Measurements from ENCODE around the gene CD48. TPM values are rescaled to one million over a fixed set of nuclear protein-coding genes. Genes with fewer than 3 reads are reported as not detected.

Gene CD48
- total RNA-seq, 2 donors from 2014 or later: 215 to 220 TPM

GRCh38 chr1:160748181-160748877 lies 36.7 kb upstream of the CD48 start:
- H3K27me3 Mint-ChIP-seq (ENCODE audit: low read depth): no peaks in the 10 kb centered on the region
- H3K9me3 Mint-ChIP-seq: no peaks in the 10 kb centered on the region

GRCh38 chr1:160747717-160748116 lies 36.1 kb upstream of the CD48 start:
- DNase-seq (no peak), ATAC-seq (replicated peaks in 1 of 2) (no peak)
- Mint-ChIP-seq H3K27ac (peak overlapping the region; percentile 44), H3K4me3 (peak overlapping the region in 1 of 2 donors; percentile 23), H3K27me3 (ENCODE audit: low read depth) (no peaks in the 10 kb centered on the region), H3K36me3 (ENCODE audit: insufficient read depth in 2 of 2) (peaks cover 0 to 16% of the 10 kb centered on the region in 2 donors), H3K9me3 (no peaks in the 10 kb centered on the region), H3K4me1 (ENCODE audit: low read depth) (peaks cover 99% of the 10 kb centered on the region)

More at GRCh38 chr1:160748181-160748877, 36.7 kb upstream of the CD48 start:
- H3K4me1 Mint-ChIP-seq (ENCODE audit: low read depth): peaks cover 99% of the 10 kb centered on the region
- no peak overlapping the region for H3K4me3 Mint-ChIP-seq
- ATAC-seq (replicated peaks in 1 of 2): no peak
- peaks cover 0 to 19% of the 10 kb centered on the region in 2 donors for H3K36me3 Mint-ChIP-seq (ENCODE audit: insufficient read depth in 2 of 2)
- no peak overlapping the region for H3K27ac Mint-ChIP-seq
- no peak for DNase-seq

GRCh38 chr1:160746836-160747500 lies 35.3 kb upstream of the CD48 start:
- ATAC-seq (replicated peaks in 1 of 2): no peak

DNA sequence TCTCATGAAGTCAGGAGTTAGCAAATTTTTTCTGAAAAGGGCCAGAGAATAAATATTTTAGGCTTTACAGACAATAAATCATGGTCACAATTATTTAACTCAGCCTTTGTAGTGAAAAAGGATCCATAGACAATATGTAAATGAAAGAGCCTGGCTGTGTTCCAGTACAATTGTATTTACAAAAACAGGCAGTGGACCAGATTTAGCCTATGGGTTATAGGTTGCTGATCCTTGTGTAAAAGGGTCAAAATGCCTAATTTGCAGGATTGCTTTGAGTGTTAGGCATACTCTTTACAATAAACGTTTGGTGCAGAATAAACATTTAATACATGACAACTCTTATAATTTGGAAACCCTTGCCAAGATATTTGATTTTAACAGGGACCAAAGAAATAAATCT lies 33.9 kb upstream of the CD48 start:
- peaks cover 0 to 5% of the 10 kb centered on the region in 2 donors for H3K36me3 Mint-ChIP-seq (ENCODE audit: insufficient read depth in 2 of 2)
- H3K27ac Mint-ChIP-seq: peak overlapping the region; percentile 47
- H3K9me3 Mint-ChIP-seq: no peaks in the 10 kb centered on the region
- DNase-seq (no peak), ATAC-seq (replicated peaks in 1 of 2) (no peak)
- peak overlapping the region in 1 of 2 donors; percentile 78 for H3K4me3 Mint-ChIP-seq
- no peaks in the 10 kb centered on the region for H3K27me3 Mint-ChIP-seq (ENCODE audit: low read depth)
- H3K4me1 Mint-ChIP-seq (ENCODE audit: low read depth): peaks cover 98% of the 10 kb centered on the region

More at GRCh38 chr1:160746836-160747500, 35.3 kb upstream of the CD48 start:
- no peaks in the 10 kb centered on the region for H3K9me3 Mint-ChIP-seq
- peaks cover 99% of the 10 kb centered on the region for H3K4me1 Mint-ChIP-seq (ENCODE audit: low read depth)
- no peak overlapping the region for H3K4me3 Mint-ChIP-seq
- H3K27me3 Mint-ChIP-seq (ENCODE audit: low read depth): no peaks in the 10 kb centered on the region
- peaks cover 0 to 14% of the 10 kb centered on the region in 2 donors for H3K36me3 Mint-ChIP-seq (ENCODE audit: insufficient read depth in 2 of 2)
- DNase-seq: no peak
- peak overlapping the region; percentile 32 for H3K27ac Mint-ChIP-seq

DNA sequence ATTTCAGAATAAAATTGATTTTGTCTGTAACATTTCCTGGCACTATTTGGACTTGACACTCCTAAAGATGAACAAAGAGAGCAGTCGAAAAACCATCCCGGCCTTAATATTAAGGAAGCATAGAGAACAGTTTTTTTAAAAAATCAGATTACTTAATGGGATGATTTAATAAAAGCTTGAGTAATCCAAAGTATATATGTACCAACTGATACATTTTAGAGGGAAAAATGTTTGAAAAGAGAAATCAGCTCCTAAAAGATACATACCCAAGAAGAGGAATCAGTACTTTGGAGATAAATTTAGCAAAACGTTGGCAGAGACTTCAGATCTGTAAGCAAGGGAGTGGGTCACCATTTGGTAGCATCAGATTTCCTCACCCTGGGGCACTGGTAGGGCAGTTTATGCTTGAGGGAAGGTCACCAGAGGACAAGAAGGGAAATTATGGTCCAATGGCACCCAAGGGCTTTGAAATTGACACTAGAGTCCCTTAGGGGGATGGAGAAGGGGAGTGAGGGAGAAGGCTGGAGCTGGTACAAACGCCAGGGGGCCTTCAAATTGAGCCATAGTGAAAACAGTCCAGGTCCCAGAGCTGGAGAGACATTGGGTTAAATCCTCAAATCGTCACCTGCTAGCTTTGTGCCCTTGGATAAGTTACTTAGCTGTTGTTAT lies 33.4 kb upstream of the CD48 start:
- Mint-ChIP-seq H3K36me3 (ENCODE audit: insufficient read depth in 2 of 2) (peaks cover 0 to 2% of the 10 kb centered on the region in 2 donors), H3K4me3 (peak overlapping the region; percentile 58 to 78), H3K4me1 (ENCODE audit: low read depth) (peaks cover 98% of the 10 kb centered on the region), H3K27ac (peak overlapping the region; percentile 93), H3K9me3 (no peaks in the 10 kb centered on the region), H3K27me3 (ENCODE audit: low read depth) (no peaks in the 10 kb centered on the region)
- DNase-seq: no peak
- ATAC-seq (replicated peaks in 1 of 2): no peak

GRCh38 chr1:160744199-160744851 lies 32.7 kb upstream of the CD48 start:
- DNase-seq: no peak

GRCh38 chr1:160743266-160743665 lies 31.6 kb upstream of the CD48 start:
- ATAC-seq (replicated peaks in 1 of 2) (peak in 1 of 2 donors; percentile 29), DNase-seq (no peak)
- H3K27me3 Mint-ChIP-seq (ENCODE audit: low read depth): no peaks in the 10 kb centered on the region
- no peaks in the 10 kb centered on the region for H3K9me3 Mint-ChIP-seq
- H3K4me1 Mint-ChIP-seq (ENCODE audit: low read depth): peaks cover 96% of the 10 kb centered on the region
- peak overlapping the region; percentile 71 for H3K27ac Mint-ChIP-seq
- H3K4me3 Mint-ChIP-seq: peak overlapping the region; percentile 58 to 78
- H3K36me3 Mint-ChIP-seq (ENCODE audit: insufficient read depth in 2 of 2): peaks cover 0 to 2% of the 10 kb centered on the region in 2 donors

More at GRCh38 chr1:160744199-160744851, 32.7 kb upstream of the CD48 start:
- Mint-ChIP-seq H3K36me3 (ENCODE audit: insufficient read depth in 2 of 2) (peaks cover 0 to 2% of the 10 kb centered on the region in 2 donors), H3K27me3 (ENCODE audit: low read depth) (no peaks in the 10 kb centered on the region), H3K4me3 (peak overlapping the region; percentile 58 to 78), H3K9me3 (no peaks in the 10 kb centered on the region), H3K27ac (peak overlapping the region; percentile 93), H3K4me1 (ENCODE audit: low read depth) (peaks cover 96% of the 10 kb centered on the region)
- peak; percentile 75 to 81 for ATAC-seq (replicated peaks in 1 of 2)

DNA sequence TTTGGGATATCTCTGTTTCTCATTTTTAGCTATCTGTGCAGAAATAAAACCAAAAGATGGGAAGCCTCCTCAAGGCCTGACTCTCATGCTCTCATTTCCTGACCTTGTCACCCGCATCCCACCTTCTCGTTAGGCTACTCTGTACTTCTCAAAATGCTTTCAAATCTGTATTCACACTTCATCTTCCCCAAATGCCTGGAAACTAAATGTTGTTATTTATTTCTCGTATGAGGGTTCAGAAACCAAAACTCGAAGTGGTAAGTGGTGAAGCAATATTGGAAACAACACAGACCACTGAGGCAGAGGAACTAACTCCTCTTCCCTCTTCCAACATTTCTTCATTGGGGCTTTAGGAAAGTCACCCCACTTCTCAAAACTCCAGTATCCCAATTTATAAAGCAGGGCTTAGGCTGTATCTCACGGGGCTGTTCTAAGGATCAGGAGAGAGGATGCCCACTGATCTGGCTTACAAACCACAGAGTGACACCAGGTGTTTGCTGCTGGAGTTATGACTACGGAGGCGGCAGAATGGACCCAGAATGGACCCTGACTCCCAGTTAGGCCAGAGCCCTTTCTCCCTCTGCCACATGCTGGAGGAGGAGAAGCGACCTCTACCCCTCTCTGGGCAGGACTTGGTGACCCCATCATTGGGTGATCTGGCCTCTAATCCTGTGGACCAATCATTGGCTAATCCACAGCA lies 31.0 kb upstream of the CD48 start:
- Mint-ChIP-seq H3K4me1 (ENCODE audit: low read depth) (peaks cover 96% of the 10 kb centered on the region), H3K9me3 (no peaks in the 10 kb centered on the region), H3K27me3 (ENCODE audit: low read depth) (no peaks in the 10 kb centered on the region), H3K36me3 (ENCODE audit: insufficient read depth in 2 of 2) (peaks cover 0 to 9% of the 10 kb centered on the region in 2 donors), H3K27ac (peak overlapping the region; percentile 86), H3K4me3 (peak overlapping the region; percentile 58 to 78)
- DNase-seq (no peak), ATAC-seq (replicated peaks in 1 of 2) (no peak)

DNA sequence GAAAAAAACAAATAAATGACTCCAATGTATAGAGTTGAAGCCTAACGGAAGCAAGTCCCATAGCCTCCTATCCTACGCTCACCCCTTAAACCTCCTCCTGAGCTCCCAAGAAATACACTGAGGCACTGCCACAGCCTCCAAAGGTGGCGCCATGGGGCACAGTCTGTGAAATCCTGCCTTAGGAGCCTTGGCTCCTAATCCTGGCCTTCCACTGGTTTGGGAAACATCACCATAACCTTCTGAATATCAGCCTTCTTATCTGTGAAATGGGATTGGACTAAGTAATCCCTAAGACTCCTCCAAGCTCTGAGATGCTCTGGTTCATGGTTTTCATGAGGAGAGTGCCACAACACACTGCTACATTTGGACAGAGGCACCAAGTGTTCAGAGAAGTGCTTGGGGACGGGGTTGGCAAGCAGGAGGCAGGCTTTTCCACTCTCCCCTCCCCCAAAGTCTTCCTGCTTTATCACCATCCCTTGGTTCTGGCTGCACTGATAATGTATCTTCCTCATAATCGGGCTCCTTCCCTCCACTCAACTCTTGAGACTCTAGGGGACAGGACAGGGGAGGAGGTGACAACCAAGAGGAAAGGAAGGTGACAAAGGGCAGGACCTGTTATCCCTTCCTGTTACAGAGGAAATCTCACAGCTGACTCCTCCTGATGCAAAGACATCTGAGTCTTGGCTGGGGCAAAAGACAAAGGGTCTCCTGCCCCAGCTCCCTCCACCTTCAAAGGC lies 30.2 kb upstream of the CD48 start:
- Mint-ChIP-seq H3K9me3 (peaks cover 0 to 4% of the 10 kb centered on the region in 2 donors), H3K27me3 (ENCODE audit: low read depth) (no peaks in the 10 kb centered on the region), H3K4me3 (peak overlapping the region; percentile 58 to 78), H3K4me1 (ENCODE audit: low read depth) (peaks cover 88% of the 10 kb centered on the region), H3K36me3 (ENCODE audit: insufficient read depth in 2 of 2) (peaks cover 2 to 17% of the 10 kb centered on the region in 2 donors), H3K27ac (peak overlapping the region; percentile 86)
- DNase-seq (no peak), ATAC-seq (replicated peaks in 1 of 2) (peak in 1 of 2 donors; percentile 9)

GRCh38 chr1:160741092-160741501 lies 29.5 kb upstream of the CD48 start:
- Mint-ChIP-seq H3K9me3 (peaks cover 0 to 7% of the 10 kb centered on the region in 2 donors), H3K4me1 (ENCODE audit: low read depth) (peaks cover 81% of the 10 kb centered on the region), H3K36me3 (ENCODE audit: insufficient read depth in 2 of 2) (peaks cover 4 to 24% of the 10 kb centered on the region in 2 donors), H3K27me3 (ENCODE audit: low read depth) (no peaks in the 10 kb centered on the region), H3K4me3 (peak overlapping the region; percentile 58 to 78), H3K27ac (peak overlapping the region; percentile 82)
- peak; percentile 30 to 42 for ATAC-seq (replicated peaks in 1 of 2)
- peak in 1 of 2 donors; percentile 34 for DNase-seq

- peaks cover 7 to 29% of the 10 kb centered on the region in 2 donors for H3K36me3 Mint-ChIP-seq (ENCODE audit: insufficient read depth in 2 of 2)
- no peak for ATAC-seq (replicated peaks in 1 of 2)
These were observed 28.6 kb upstream of the CD48 start for GRCh38 chr1:160740133-160740688.

More at GRCh38 chr1:160740133-160740688, 28.6 kb upstream of the CD48 start:
- Mint-ChIP-seq H3K9me3 (peaks cover 2 to 7% of the 10 kb centered on the region in 2 donors), H3K4me1 (ENCODE audit: low read depth) (peaks cover 72% of the 10 kb centered on the region), H3K4me3 (peak overlapping the region; percentile 58 to 78), H3K27me3 (ENCODE audit: low read depth) (no peaks in the 10 kb centered on the region), H3K27ac (peak overlapping the region; percentile 74)
- DNase-seq: no peak
